ENCODE results near the gene ROPN1L.

ROPN1L gene

GRCh38 chr5:10452768-10453331 lies 11.2 kb downstream of the ROPN1L start:
- no peak overlapping the region for H3K4me3 ChIP-seq (ENCODE audit: low read depth, low read length)
- peak; percentile 62 for TF ChIP-seq CTCF (IDR thresholded peaks at IDR 0.05; ENCODE audit: low read depth, low read length)

- TF ChIP-seq CTCF (IDR thresholded peaks at IDR 0.05; ENCODE audit: low read depth, low read length) = no peak
- no peak overlapping the region for H3K4me3 ChIP-seq (ENCODE audit: low read depth, low read length)
Measured at GRCh38 chr5:10453545-10453944, 11.9 kb downstream of the ROPN1L start.

GRCh38 chr5:10454591-10455276 lies 13.1 kb downstream of the ROPN1L start:
- TF ChIP-seq CTCF (IDR thresholded peaks at IDR 0.05; ENCODE audit: low read depth, low read length) = no peak
- H3K4me3 ChIP-seq (ENCODE audit: low read depth, low read length) = peak overlapping the region; percentile 32

GRCh38 chr5:10455277-10455670 lies 13.6 kb downstream of the ROPN1L start:
- no peak for TF ChIP-seq CTCF (IDR thresholded peaks at IDR 0.05; ENCODE audit: low read depth, low read length)
- no peak overlapping the region for H3K4me3 ChIP-seq (ENCODE audit: low read depth, low read length)

- TF ChIP-seq CTCF (IDR thresholded peaks at IDR 0.05; ENCODE audit: low read depth, low read length) = no peak
Measured at GRCh38 chr5:10456583-10457420, 15.1 kb downstream of the ROPN1L start.

GRCh38 chr5:10457682-10458574 lies 16.2 kb downstream of the ROPN1L start:
- TF ChIP-seq CTCF (IDR thresholded peaks at IDR 0.05; ENCODE audit: low read depth, low read length) = no peak
- no peak overlapping the region for H3K4me3 ChIP-seq (ENCODE audit: low read depth, low read length)

More at GRCh38 chr5:10456583-10457420, 15.1 kb downstream of the ROPN1L start:
- H3K4me3 ChIP-seq (ENCODE audit: low read depth, low read length) = no peak overlapping the region

Measured in WI38 (cell line).